ENCODE results near the gene PITHD1.
"Not testable (repeated sequence)": the region's sequence is repeated elsewhere in the genome, so short reads cannot be mapped to it uniquely, and the experiment has no call there.

The PITHD1 gene

GRCh38 chr1:23823767-23824166 is 45.5 kb downstream of the PITHD1 start:
- no peaks in the 10 kb centered on the region for H3K9me3 Mint-ChIP-seq
- H3K36me3 Mint-ChIP-seq, result peaks cover 34% of the 10 kb centered on the region
- H3K27ac Mint-ChIP-seq, result peak overlapping the region; percentile 98

GRCh38 chr1:23824711-23825075 is 46.5 kb downstream of the PITHD1 start:
- peak overlapping the region; percentile 98 for H3K27ac Mint-ChIP-seq
- H3K4me3 Mint-ChIP-seq, result peak overlapping the region; percentile 89
- no peaks in the 10 kb centered on the region for H3K9me3 Mint-ChIP-seq
- H3K4me1 Mint-ChIP-seq, result peaks cover 24% of the 10 kb centered on the region
- no peak for DNase-seq (ENCODE audit: low spot score in 2 of 2)
- ATAC-seq, result no peak
- H3K36me3 Mint-ChIP-seq, result peaks cover 28% of the 10 kb centered on the region

More at GRCh38 chr1:23823767-23824166, 45.5 kb downstream of the PITHD1 start:
- no peak for DNase-seq (ENCODE audit: low spot score in 2 of 2)
- Mint-ChIP-seq H3K4me1 (peaks cover 24% of the 10 kb centered on the region), H3K4me3 (peak overlapping the region; percentile 89)
- no peak for ATAC-seq

GRCh38 chr1:23825076-23825761 is 47.0 kb downstream of the PITHD1 start, which contains the start of gene HMGCL:
Gene HMGCL, minus strand, starts transcription at chr1:23825429. Its CDS starts 14 bp downstream, at chr1:23825415.
- peak; percentile 94 for ATAC-seq
- Mint-ChIP-seq H3K4me1 (peaks cover 27% of the 10 kb centered on the region), H3K36me3 (peaks cover 24% of the 10 kb centered on the region), H3K27ac (peak within 1 kb of the TSS; percentile 98), H3K4me3 (peak within 1 kb of the TSS; percentile 89), H3K9me3 (no peaks in the 10 kb centered on the region)
- DNase-seq (ENCODE audit: low spot score in 2 of 2), result peak; percentile 74 to 89

GRCh38 chr1:23825762-23826522 is 47.7 kb downstream of the PITHD1 start:
- Mint-ChIP-seq H3K4me3 (peak overlapping the region; percentile 89), H3K4me1 (peaks cover 30% of the 10 kb centered on the region), H3K9me3 (no peaks in the 10 kb centered on the region), H3K36me3 (peaks cover 20% of the 10 kb centered on the region), H3K27ac (peak overlapping the region; percentile 98)
- peak; percentile 85 for ATAC-seq
- peak in 1 of 2 donors; percentile 16 for DNase-seq (ENCODE audit: low spot score in 2 of 2)

GRCh38 chr1:23826590-23826989 is 48.4 kb downstream of the PITHD1 start:
- not testable (repeated sequence) for DNase-seq (ENCODE audit: low spot score in 2 of 2); H3K27ac Mint-ChIP-seq; H3K9me3 Mint-ChIP-seq; ATAC-seq
- peaks cover 29% of the 10 kb centered on the region for H3K4me1 Mint-ChIP-seq
- peak overlapping the region; percentile 89 for H3K4me3 Mint-ChIP-seq
- H3K36me3 Mint-ChIP-seq, result peaks cover 20% of the 10 kb centered on the region

- DNase-seq (ENCODE audit: low spot score in 2 of 2) (no peak), ATAC-seq (no peak)
- Mint-ChIP-seq H3K4me1 (peaks cover 25% of the 10 kb centered on the region), H3K4me3 (no peak overlapping the region), H3K27ac (no peak overlapping the region), H3K36me3 (peaks cover 20% of the 10 kb centered on the region), H3K9me3 (no peaks in the 10 kb centered on the region)
Measured at GRCh38 chr1:23827717-23828116, 49.5 kb downstream of the PITHD1 start.

GRCh38 chr1:23834156-23834555 is 55.9 kb downstream of the PITHD1 start:
- ATAC-seq; DNase-seq (ENCODE audit: low spot score in 2 of 2); H3K4me3 Mint-ChIP-seq; H3K9me3 Mint-ChIP-seq; H3K27ac Mint-ChIP-seq; H3K36me3 Mint-ChIP-seq: not testable (repeated sequence)
- peaks cover 20% of the 10 kb centered on the region for H3K4me1 Mint-ChIP-seq

- ATAC-seq (no peak), DNase-seq (ENCODE audit: low spot score in 2 of 2) (no peak)
- Mint-ChIP-seq H3K4me1 (peaks cover 14% of the 10 kb centered on the region), H3K9me3 (no peaks in the 10 kb centered on the region), H3K27ac (no peak overlapping the region), H3K4me3 (no peak overlapping the region), H3K36me3 (no peaks in the 10 kb centered on the region)
Measured at GRCh38 chr1:23836037-23836436, 57.8 kb downstream of the PITHD1 start.
